Activated T-cell treated with anti-CD3 and anti-CD28 coated beads, Interleukin-2, amount 50 U/mL, for 24 hours (primary cell): Measurements from ENCODE around the gene KRT4.

Source experiments
- DNase-seq: peaks from one replicate; pipeline ENCODE4 v3.0.0-alpha.2; 2020
- H3K27ac Mint-ChIP-seq: 2 replicates; pipeline ENCODE4 v1.8.0; 2020; ENCODE audit warnings: mild to moderate bottlenecking, mixed read lengths
- H3K27me3 Mint-ChIP-seq: 2 replicates; pipeline ENCODE4 v1.8.0; 2020; ENCODE audit warnings: mixed read lengths
- H3K36me3 Mint-ChIP-seq: 2 replicates; pipeline ENCODE4 v1.8.0; 2020; ENCODE audit warnings: low read depth, mixed read lengths
- H3K4me1 Mint-ChIP-seq: 2 replicates; pipeline ENCODE4 v1.8.0; 2020; ENCODE audit warnings: low read depth, mixed read lengths
- H3K4me3 Mint-ChIP-seq: 2 replicates; pipeline ENCODE4 v1.8.0; 2020; ENCODE audit warnings: mild to moderate bottlenecking, moderate library complexity, mixed read lengths
- H3K9me3 Mint-ChIP-seq: 2 replicates; pipeline ENCODE4 v1.8.0; 2020; ENCODE audit warnings: mixed read lengths

The KRT4 gene

GRCh38 chr12:52820521-52820920 is 6.6 kb upstream of the KRT4 start:
- Mint-ChIP-seq H3K27me3 (no peaks in the 10 kb centered on the region), H3K4me1 (peaks cover 12% of the 10 kb centered on the region), H3K27ac (no peak overlapping the region), H3K4me3 (no peak overlapping the region), H3K36me3 (no peaks in the 10 kb centered on the region), H3K9me3 (no peaks in the 10 kb centered on the region)
- no peak for DNase-seq

GRCh38 chr12:52819731-52820510 is 6.0 kb upstream of the KRT4 start:
- H3K27me3 Mint-ChIP-seq: no peaks in the 10 kb centered on the region
- H3K36me3 Mint-ChIP-seq: no peaks in the 10 kb centered on the region
- no peak overlapping the region for H3K4me3 Mint-ChIP-seq
- no peak overlapping the region for H3K27ac Mint-ChIP-seq
- H3K4me1 Mint-ChIP-seq: peaks cover 12% of the 10 kb centered on the region
- H3K9me3 Mint-ChIP-seq: no peaks in the 10 kb centered on the region
- no peak for DNase-seq

GRCh38 chr12:52818887-52819420 is 5.0 kb upstream of the KRT4 start:
- H3K27me3 Mint-ChIP-seq: no peaks in the 10 kb centered on the region
- DNase-seq: no peak
- peaks cover 12% of the 10 kb centered on the region for H3K4me1 Mint-ChIP-seq
- H3K27ac Mint-ChIP-seq: no peak overlapping the region
- H3K36me3 Mint-ChIP-seq: no peaks in the 10 kb centered on the region
- no peak overlapping the region for H3K4me3 Mint-ChIP-seq
- H3K9me3 Mint-ChIP-seq: no peaks in the 10 kb centered on the region

- no peak overlapping the region for H3K4me3 Mint-ChIP-seq
Observed at GRCh38 chr12:52818388-52818787, 4.5 kb upstream of the KRT4 start.

GRCh38 chr12:52817699-52818238 is 3.9 kb upstream of the KRT4 start:
- no peak for DNase-seq
- Mint-ChIP-seq H3K4me3 (no peak overlapping the region), H3K4me1 (peaks cover 12% of the 10 kb centered on the region), H3K27ac (no peak overlapping the region), H3K27me3 (no peaks in the 10 kb centered on the region), H3K36me3 (no peaks in the 10 kb centered on the region), H3K9me3 (no peaks in the 10 kb centered on the region)

More at GRCh38 chr12:52818388-52818787, 4.5 kb upstream of the KRT4 start:
- H3K27me3 Mint-ChIP-seq: no peaks in the 10 kb centered on the region
- H3K9me3 Mint-ChIP-seq: no peaks in the 10 kb centered on the region
- H3K36me3 Mint-ChIP-seq: no peaks in the 10 kb centered on the region
- no peak for DNase-seq
- H3K27ac Mint-ChIP-seq: no peak overlapping the region
- H3K4me1 Mint-ChIP-seq: peaks cover 12% of the 10 kb centered on the region

GRCh38 chr12:52817003-52817698 is 3.2 kb upstream of the KRT4 start:
- Mint-ChIP-seq H3K27ac (no peak overlapping the region), H3K9me3 (no peaks in the 10 kb centered on the region), H3K27me3 (no peaks in the 10 kb centered on the region), H3K4me3 (no peak overlapping the region), H3K4me1 (peaks cover 12% of the 10 kb centered on the region), H3K36me3 (no peaks in the 10 kb centered on the region)
- DNase-seq: no peak

GRCh38 chr12:52815676-52816588 is 2.0 kb upstream of the KRT4 start:
- Mint-ChIP-seq H3K4me1 (peaks cover 12% of the 10 kb centered on the region), H3K9me3 (no peaks in the 10 kb centered on the region)

GRCh38 chr12:52815161-52815560 is 1.2 kb upstream of the KRT4 start:
- no peak for DNase-seq
- no peak overlapping the region for H3K4me3 Mint-ChIP-seq
- H3K27ac Mint-ChIP-seq: no peak overlapping the region
- no peaks in the 10 kb centered on the region for H3K36me3 Mint-ChIP-seq
- no peaks in the 10 kb centered on the region for H3K9me3 Mint-ChIP-seq
- no peaks in the 10 kb centered on the region for H3K27me3 Mint-ChIP-seq
- H3K4me1 Mint-ChIP-seq: peaks cover 12% of the 10 kb centered on the region

More at GRCh38 chr12:52815676-52816588, 2.0 kb upstream of the KRT4 start:
- Mint-ChIP-seq H3K36me3 (no peaks in the 10 kb centered on the region), H3K4me3 (no peak overlapping the region), H3K27me3 (no peaks in the 10 kb centered on the region), H3K27ac (no peak overlapping the region)
- DNase-seq: no peak

GRCh38 chr12:52814710-52815155 is 817 bp upstream of the KRT4 start:
- Mint-ChIP-seq H3K4me3 (no peak overlapping the region), H3K9me3 (no peaks in the 10 kb centered on the region), H3K27me3 (no peaks in the 10 kb centered on the region), H3K4me1 (peaks cover 12% of the 10 kb centered on the region), H3K27ac (no peak overlapping the region), H3K36me3 (no peaks in the 10 kb centered on the region)
- DNase-seq: no peak

GRCh38 chr12:52813203-52813819 is 605 bp downstream of the KRT4 start:
- Mint-ChIP-seq H3K4me1 (peaks cover 10% of the 10 kb centered on the region), H3K27ac (no peak overlapping the region), H3K27me3 (no peaks in the 10 kb centered on the region), H3K4me3 (no peak overlapping the region), H3K9me3 (no peaks in the 10 kb centered on the region), H3K36me3 (no peaks in the 10 kb centered on the region)
- DNase-seq: no peak

GRCh38 chr12:52812749-52813148 is 1.2 kb downstream of the KRT4 start:
- Mint-ChIP-seq H3K27me3 (no peaks in the 10 kb centered on the region), H3K27ac (no peak overlapping the region), H3K9me3 (no peaks in the 10 kb centered on the region), H3K4me1 (peaks cover 5% of the 10 kb centered on the region), H3K36me3 (no peaks in the 10 kb centered on the region), H3K4me3 (no peak overlapping the region)
- no peak for DNase-seq

GRCh38 chr12:52812073-52812400 is 1.9 kb downstream of the KRT4 start:
- H3K27me3 Mint-ChIP-seq: no peaks in the 10 kb centered on the region
- no peak for DNase-seq
- no peaks in the 10 kb centered on the region for H3K36me3 Mint-ChIP-seq
- H3K27ac Mint-ChIP-seq: no peak overlapping the region
- H3K4me3 Mint-ChIP-seq: no peak overlapping the region
- no peaks in the 10 kb centered on the region for H3K4me1 Mint-ChIP-seq
- H3K9me3 Mint-ChIP-seq: no peaks in the 10 kb centered on the region

- no peaks in the 10 kb centered on the region for H3K4me1 Mint-ChIP-seq
Observed at GRCh38 chr12:52811191-52812072, 2.5 kb downstream of the KRT4 start.

More at GRCh38 chr12:52811191-52812072, 2.5 kb downstream of the KRT4 start:
- H3K4me3 Mint-ChIP-seq: no peak overlapping the region
- no peaks in the 10 kb centered on the region for H3K9me3 Mint-ChIP-seq
- H3K27ac Mint-ChIP-seq: no peak overlapping the region
- no peaks in the 10 kb centered on the region for H3K27me3 Mint-ChIP-seq
- DNase-seq: no peak
- H3K36me3 Mint-ChIP-seq: no peaks in the 10 kb centered on the region
